ENCODE data around the gene TRMT61A.

DNA sequence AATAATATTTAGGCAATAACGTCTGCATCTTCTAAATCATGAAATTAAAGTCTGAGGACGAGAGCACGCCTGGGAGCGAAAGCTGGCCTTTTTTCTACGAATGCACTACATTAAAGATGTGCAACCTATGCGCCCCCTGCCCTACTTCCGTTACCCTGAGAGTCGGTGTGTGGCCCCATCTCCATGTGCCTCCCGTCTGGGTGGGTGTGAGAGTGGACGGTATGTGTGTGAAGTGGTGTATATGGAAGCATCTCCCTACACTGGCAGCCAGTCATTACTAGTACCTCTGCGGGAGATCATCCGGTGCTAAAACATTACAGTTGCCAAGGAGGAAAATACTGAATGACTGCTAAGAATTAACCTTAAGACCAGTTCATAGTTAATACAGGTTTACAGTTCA, 25.7 kb upstream of the TRMT61A start:
- TF ChIP-seq POLR2A (IDR thresholded peaks at IDR 0.05), result no peak
- TF ChIP-seq, protein P1, sequence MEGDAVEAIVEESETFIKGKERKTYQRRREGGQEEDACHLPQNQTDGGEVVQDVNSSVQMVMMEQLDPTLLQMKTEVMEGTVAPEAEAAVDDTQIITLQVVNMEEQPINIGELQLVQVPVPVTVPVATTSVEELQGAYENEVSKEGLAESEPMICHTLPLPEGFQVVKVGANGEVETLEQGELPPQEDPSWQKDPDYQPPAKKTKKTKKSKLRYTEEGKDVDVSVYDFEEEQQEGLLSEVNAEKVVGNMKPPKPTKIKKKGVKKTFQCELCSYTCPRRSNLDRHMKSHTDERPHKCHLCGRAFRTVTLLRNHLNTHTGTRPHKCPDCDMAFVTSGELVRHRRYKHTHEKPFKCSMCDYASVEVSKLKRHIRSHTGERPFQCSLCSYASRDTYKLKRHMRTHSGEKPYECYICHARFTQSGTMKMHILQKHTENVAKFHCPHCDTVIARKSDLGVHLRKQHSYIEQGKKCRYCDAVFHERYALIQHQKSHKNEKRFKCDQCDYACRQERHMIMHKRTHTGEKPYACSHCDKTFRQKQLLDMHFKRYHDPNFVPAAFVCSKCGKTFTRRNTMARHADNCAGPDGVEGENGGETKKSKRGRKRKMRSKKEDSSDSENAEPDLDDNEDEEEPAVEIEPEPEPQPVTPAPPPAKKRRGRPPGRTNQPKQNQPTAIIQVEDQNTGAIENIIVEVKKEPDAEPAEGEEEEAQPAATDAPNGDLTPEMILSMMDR (IDR thresholded peaks at IDR 0.05), result no peak
